Measurements from ENCODE around the gene ARL8B. TPM values are rescaled to one million over a fixed set of nuclear protein-coding genes. Genes with fewer than 3 reads are reported as not detected.
A peak's percentile ranks its signal among the peaks of the same experiment; 100 is the strongest.

The ARL8B gene
- total and polyA plus RNA-seq, 10 of the 15 experiments (the other 5 are each of a cell fraction or from before 2014, with no cell fraction given) = 22.0 to 80.6 (median 43.7) TPM

DNA sequence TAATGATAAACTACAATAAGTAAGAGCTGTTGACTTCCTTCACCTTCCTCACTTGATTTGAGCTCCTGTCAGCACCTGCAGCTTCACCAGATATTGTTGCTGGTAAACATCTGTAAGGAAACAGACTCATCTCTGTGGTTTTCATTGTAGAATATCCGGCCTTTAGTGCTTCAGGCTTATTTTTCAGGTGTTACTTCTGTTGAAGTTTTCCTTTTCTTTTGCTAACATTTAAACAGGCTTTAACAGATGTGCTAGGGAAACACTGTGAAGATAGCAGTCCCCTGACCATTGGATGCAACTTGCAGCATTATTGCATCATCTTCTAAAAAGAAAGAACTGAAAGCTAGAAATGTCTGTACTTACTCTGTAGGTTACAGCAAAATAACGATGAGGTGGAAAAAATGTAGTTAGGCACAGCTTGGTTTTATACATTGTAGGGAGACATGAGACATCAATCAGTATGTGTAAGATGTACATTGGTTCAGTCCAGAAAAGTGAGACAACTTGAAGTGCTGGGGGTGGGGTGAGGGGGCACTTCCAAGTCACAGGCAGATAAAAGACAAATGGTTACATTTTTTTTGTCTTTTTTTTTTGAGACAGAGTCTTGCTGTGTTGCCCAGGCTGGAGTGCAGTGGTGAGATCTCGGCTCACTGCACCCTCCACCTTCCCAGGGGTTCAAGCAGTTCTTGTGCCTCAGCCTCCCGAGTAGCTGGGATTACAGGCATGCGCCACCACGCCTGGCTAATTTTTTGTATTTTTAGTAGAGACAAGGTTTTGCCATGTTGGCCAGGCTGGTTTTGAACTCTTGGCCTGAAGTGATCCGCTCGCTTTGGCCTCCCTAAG, 75.6 kb downstream of the ARL8B start:
- BruUV-seq (replicated peaks) = no TSS peak
- Histone ChIP-seq H3K4me1 (ENCODE audit: control insufficient read depth, insufficient read depth, low read length) (peaks cover 63% of the 10 kb centered on the region), H3K36me3 (ENCODE audit: control insufficient read depth in 2 of 2, insufficient read depth in 2 of 2, low read length in 1 of 2) (peaks cover 0 to 49% of the 10 kb centered on the region in 2 experiments; a peak in 3 of 4 replicates), H4K20me1 (ENCODE audit: control insufficient read depth, insufficient read depth) (no peaks in the 10 kb centered on the region), H3K9ac (ENCODE audit: control insufficient read depth, insufficient read depth, low read length) (peak overlapping the region; percentile 61), H3K27me3 (replicated peaks in 1 of 2; ENCODE audit: control insufficient read depth in 2 of 2, insufficient read depth in 2 of 2, low read length in 1 of 2) (no peaks in the 10 kb centered on the region), H2AFZ (ENCODE audit: control insufficient read depth, low read depth, low read length) (no peak overlapping the region), H3K27ac (ENCODE audit: control insufficient read depth, insufficient read depth) (peak overlapping the region; percentile 94), H3K9me3 (replicated peaks; ENCODE audit: control insufficient read depth, insufficient read depth, low read length) (no peaks in the 10 kb centered on the region), H3K4me3 (peak overlapping the region; percentile 39), H3K79me2 (ENCODE audit: control insufficient read depth, insufficient read depth, low read length) (peaks cover 88% of the 10 kb centered on the region), H3K4me2 (ENCODE audit: control insufficient read depth, insufficient read depth) (peak overlapping the region; percentile 82)
- POLR2A ChIA-PET = interaction anchor here (0.5 to 8.0 kb wide), 13 partner anchors 8 to 691 kb away, joined by 3 to 68 read pairs (median 5); partner anchors contain the start of gene EDEM1
- ATAC-seq (peak; percentile 66), DNase-seq (ENCODE audit: low read depth, low spot score) (peak; percentile 83), FAIRE-seq (peak; percentile 83)
- 62% methylated on average over 8 of the region's 8 CpGs for WGBS (ENCODE audit: insufficient coverage, insufficient replicate concordance, low lambda C conversion rate, missing lambda C conversion rate)
- RAD21 ChIA-PET (ENCODE audit: unreplicated experiment) = interaction anchor here (0.6 to 9.1 kb wide), 14 partner anchors 9 to 486 kb away, joined by 3 to 93 read pairs (median 4); partner anchors contain the start of gene EDEM1
- intact Hi-C loops (cut with micrococcal nuclease; ENCODE audit: unreplicated experiment) = loop anchor here (2.0 to 10.0 kb wide), 3 partner anchors 61 to 350 kb away; no protein-coding TSS in a partner anchor
- SMC1A ChIA-PET (ENCODE audit: uncharacterized antibody, unreplicated experiment) = interaction anchor here (0.6 to 20.1 kb wide), 15 partner anchors 8 to 702 kb away, joined by 3 to 284 read pairs (median 5); partner anchors contain the start of gene EDEM1
- CTCF ChIA-PET = interaction anchor here (1.1 to 18.8 kb wide), 8 partner anchors 9 to 486 kb away, joined by 3 to 163 read pairs (median 8); partner anchors contain the start of gene EDEM1
- in situ Hi-C loops (cut with MboI) = loop anchor here (5.0 to 10.0 kb wide), 3 partner anchors 220 to 693 kb away; partner anchors contain the start of gene BHLHE40
- TF ChIP-seq BCLAF1 (IDR thresholded peaks at IDR 0.05) = no peak
- TF ChIP-seq GABPA (IDR thresholded peaks at IDR 0.05; ENCODE audit: low read depth) = 0 out of 2 replicates have a peak, but pooled peaks have one; percentile 46
- TF ChIP-seq PAX8 (IDR thresholded peaks at IDR 0.05) = no peak
- no peak for TF ChIP-seq ZZZ3 (IDR thresholded peaks at IDR 0.05; ENCODE audit: control insufficient read depth, insufficient read length, low read depth)
- TF ChIP-seq NRF1 (conservative IDR thresholded peaks at IDR 0.05; ENCODE audit: low read depth, low read length) = no peak
- TF ChIP-seq ZNF274 (IDR thresholded peaks at IDR 0.05; ENCODE audit: insufficient read depth, insufficient read length) = no peak
- no peak for TF ChIP-seq BRCA1 (IDR thresholded peaks at IDR 0.05; ENCODE audit: low read depth, low read length)
- no peak for TF ChIP-seq BACH1 (IDR thresholded peaks at IDR 0.05; ENCODE audit: borderline replicate concordance)
- no peak for TF ChIP-seq E2F4 (IDR thresholded peaks at IDR 0.05; ENCODE audit: low read depth, low read length)
- no peak for TF ChIP-seq ZSCAN29 (IDR thresholded peaks at IDR 0.05)
- no peak for TF ChIP-seq ESRRA (IDR thresholded peaks at IDR 0.05; ENCODE audit: low read length)
- TF ChIP-seq HDGF (IDR thresholded peaks at IDR 0.05) = no peak; the same call in 1 of the 2 replicates
- no peak for TF ChIP-seq POU2F2 (IDR thresholded peaks at IDR 0.05; ENCODE audit: borderline replicate concordance, low read depth, low read length)
- TF ChIP-seq, protein P1, sequence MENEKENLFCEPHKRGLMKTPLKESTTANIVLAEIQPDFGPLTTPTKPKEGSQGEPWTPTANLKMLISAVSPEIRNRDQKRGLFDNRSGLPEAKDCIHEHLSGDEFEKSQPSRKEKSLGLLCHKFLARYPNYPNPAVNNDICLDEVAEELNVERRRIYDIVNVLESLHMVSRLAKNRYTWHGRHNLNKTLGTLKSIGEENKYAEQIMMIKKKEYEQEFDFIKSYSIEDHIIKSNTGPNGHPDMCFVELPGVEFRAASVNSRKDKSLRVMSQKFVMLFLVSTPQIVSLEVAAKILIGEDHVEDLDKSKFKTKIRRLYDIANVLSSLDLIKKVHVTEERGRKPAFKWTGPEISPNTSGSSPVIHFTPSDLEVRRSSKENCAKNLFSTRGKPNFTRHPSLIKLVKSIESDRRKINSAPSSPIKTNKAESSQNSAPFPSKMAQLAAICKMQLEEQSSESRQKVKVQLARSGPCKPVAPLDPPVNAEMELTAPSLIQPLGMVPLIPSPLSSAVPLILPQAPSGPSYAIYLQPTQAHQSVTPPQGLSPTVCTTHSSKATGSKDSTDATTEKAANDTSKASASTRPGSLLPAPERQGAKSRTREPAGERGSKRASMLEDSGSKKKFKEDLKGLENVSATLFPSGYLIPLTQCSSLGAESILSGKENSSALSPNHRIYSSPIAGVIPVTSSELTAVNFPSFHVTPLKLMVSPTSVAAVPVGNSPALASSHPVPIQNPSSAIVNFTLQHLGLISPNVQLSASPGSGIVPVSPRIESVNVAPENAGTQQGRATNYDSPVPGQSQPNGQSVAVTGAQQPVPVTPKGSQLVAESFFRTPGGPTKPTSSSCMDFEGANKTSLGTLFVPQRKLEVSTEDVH (IDR thresholded peaks at IDR 0.05; ENCODE audit: low read depth, partially characterized antibody) = no peak
- no peak for TF ChIP-seq POLR2AphosphoS2 (IDR thresholded peaks at IDR 0.05; ENCODE audit: low read depth, low read length)

Measured in GM12878 (cell line).